IMR-90 (cell line): ENCODE measurements around the gene MBTPS1. TPM values are rescaled to one million over a fixed set of nuclear protein-coding genes. Genes with fewer than 3 reads are reported as not detected.
A peak's percentile ranks its signal among the peaks of the same experiment; 100 is the strongest.

Experiments used
- ATAC-seq: fragments of 200-7000 bp; cut with Tn5 transposase; 2 replicates; pipeline ENCODE4 v1.9.1; 2020; ENCODE audit warnings: low read depth, mild to moderate bottlenecking, moderate library complexity
- BruUV-seq: library from RNA; stranded (reverse); fragments of 400-500 nt; replicated peaks from 2 replicates; lab custom pipeline; 2021; lab: Mats Ljungman, UMichigan
- CTCF ChIA-PET: fragments of 300-600 bp; formaldehyde crosslinking; extraction: SDS; loops from one replicate; lab custom pipeline; 2021; ENCODE audit warnings: antibody characterized with exemption; lab: Yijun Ruan, JAX
- POLR2A ChIA-PET: fragments of 300-600 bp; sonication (Branson Sonifier 250); formaldehyde crosslinking; loops from one replicate; lab custom pipeline; 2022; ENCODE audit warnings: antibody characterized with exemption; ENCODE audit not compliant: unreplicated experiment; lab: Charles Lee
- DNase-seq: peaks from one replicate; pipeline ENCODE4 v3.0.0; 2013
- H2AFZ ChIP-seq: replicated peaks from 2 replicates; pipeline ENCODE3; 2013; ENCODE audit warnings: low read length, mild to moderate bottlenecking; ENCODE audit not compliant: poor library complexity
- H2AK5ac ChIP-seq: 2 replicates; pipeline ENCODE4 v1.6.1; 2013; ENCODE audit warnings: low read depth, low read length, inconsistent platforms
- H2AK9ac ChIP-seq: replicated peaks from 2 replicates; pipeline ENCODE3; 2013; ENCODE audit warnings: mild to moderate bottlenecking, low read depth, low read length, moderate library complexity; ENCODE audit not compliant: poor library complexity
- H2BK120ac ChIP-seq: 2 replicates; pipeline ENCODE4 v1.6.1; 2013; ENCODE audit warnings: low read depth, low read length, inconsistent platforms
- H2BK15ac ChIP-seq: 3 replicates; pipeline ENCODE4 v1.6.1; 2013; ENCODE audit warnings: low read depth, low read length, inconsistent platforms
- H2BK20ac ChIP-seq: 2 replicates; pipeline ENCODE4 v1.6.1; 2013; ENCODE audit warnings: low read depth, mild to moderate bottlenecking, inconsistent platforms, low read length, moderate library complexity
- H2BK5ac ChIP-seq: 2 replicates; pipeline ENCODE4 v1.6.1; 2013; ENCODE audit warnings: mild to moderate bottlenecking, low read depth, low read length, inconsistent platforms; ENCODE audit not compliant: poor library complexity, severe bottlenecking
- H3K14ac ChIP-seq: replicated peaks from 2 replicates; pipeline ENCODE4 v1.6.1; 2013; ENCODE audit warnings: low read depth, low read length, inconsistent platforms
- H3K18ac ChIP-seq: 2 replicates; pipeline ENCODE4 v1.6.1; 2013; ENCODE audit warnings: low read depth, low read length, control low read depth
- H3K23ac ChIP-seq: 2 replicates; pipeline ENCODE4 v1.6.1; 2013; ENCODE audit warnings: low read depth, low read length, inconsistent platforms
- H3K27ac ChIP-seq: 2 replicates; pipeline ENCODE4 v1.5.1; 2013; ENCODE audit warnings: mild to moderate bottlenecking, control low read depth, low read length; ENCODE audit not compliant: insufficient read depth
- H3K27me3 ChIP-seq: 2 replicates; pipeline ENCODE4 v1.6.1; 2013; ENCODE audit warnings: low read length; ENCODE audit not compliant: control insufficient read depth, insufficient read depth
- H3K36me3 ChIP-seq: 2 replicates; pipeline ENCODE4 v1.6.1; 2013; ENCODE audit warnings: low read length, mixed read lengths; ENCODE audit not compliant: control insufficient read depth, insufficient read depth
- H3K4ac ChIP-seq: 2 replicates; pipeline ENCODE4 v1.6.1; 2013; ENCODE audit warnings: low read depth, low read length, inconsistent platforms
- H3K4me1 ChIP-seq: 2 replicates; pipeline ENCODE4 v1.6.1; 2013; ENCODE audit warnings: low read length, mixed read lengths; ENCODE audit not compliant: control insufficient read depth, insufficient read depth
- H3K4me2 ChIP-seq: 2 replicates; pipeline ENCODE4 v1.6.1; 2013; ENCODE audit warnings: low read depth, mild to moderate bottlenecking, control low read depth, low read length, moderate library complexity
- H3K4me3 ChIP-seq: 2 replicates; pipeline ENCODE4 v1.5.1; 2013; ENCODE audit warnings: low read depth, mild to moderate bottlenecking, control low read depth, low read length, moderate library complexity; ENCODE audit not compliant: insufficient read depth
- H3K56ac ChIP-seq: 2 replicates; pipeline ENCODE4 v1.6.1; 2013; ENCODE audit warnings: low read length, inconsistent platforms; ENCODE audit not compliant: insufficient read depth; ENCODE audit errors: extremely low read depth
- H3K79me1 ChIP-seq, 2 experiments: 2 replicates each; pipeline ENCODE4 v1.6.1; 2013; ENCODE audit warnings: low read length in 2 of 2, inconsistent platforms in 1 of 2, low read depth in 1 of 2
- H3K9ac ChIP-seq: 2 replicates; pipeline ENCODE4 v1.6.1; 2013; ENCODE audit warnings: low read depth, low read length, control low read depth
- H3K9me1 ChIP-seq: 2 replicates; pipeline ENCODE4 v1.6.1; 2013; ENCODE audit warnings: low read length, inconsistent platforms; ENCODE audit not compliant: insufficient read depth
- H3K9me3 ChIP-seq: 2 replicates; pipeline ENCODE4 v1.6.1; 2013; ENCODE audit warnings: low read length; ENCODE audit not compliant: control insufficient read depth, insufficient read depth
- H4K20me1 ChIP-seq: 2 replicates; pipeline ENCODE4 v1.6.1; 2013; ENCODE audit warnings: low read length, inconsistent platforms; ENCODE audit not compliant: insufficient read depth
- H4K5ac ChIP-seq: 2 replicates; pipeline ENCODE4 v1.6.1; 2013; ENCODE audit warnings: mild to moderate bottlenecking, low read depth, low read length, control low read depth
- H4K8ac ChIP-seq, 2 experiments: 2 replicates each; pipeline ENCODE4 v1.6.1; 2013; ENCODE audit warnings: low read depth in 2 of 2, low read length in 2 of 2, control low read depth in 1 of 2, inconsistent platforms in 1 of 2
- H4K91ac ChIP-seq: 2 replicates; pipeline ENCODE4 v1.6.1; 2013; ENCODE audit warnings: low read depth, low read length, inconsistent platforms; ENCODE audit not compliant: insufficient read depth
- MAZ ChIP-seq: IDR thresholded peaks from 2 replicates; pipeline ENCODE4 v1.6.1; 2012; ENCODE audit warnings: low read depth, mild to moderate bottlenecking, low read length, improper control_type of control experiment, moderate library complexity, borderline replicate concordance
- POLR2A ChIP-seq: IDR thresholded peaks from 2 replicates; pipeline ENCODE4 v1.6.1; 2012; ENCODE audit warnings: mild to moderate bottlenecking, low read depth, low read length
- USF2 ChIP-seq: fragments of 150-350 bp; IDR thresholded peaks from 2 replicates; pipeline ENCODE4 v1.6.1; 2017; ENCODE audit warnings: mild to moderate bottlenecking, antibody characterized with exemption, low read length, low read depth
- WGBS, 2 experiments: methylation state at CpG; one replicate each; pipeline versions ENCODE4 v1.1.5 to v1.1.7; 2013; ENCODE audit warnings: missing lambda C conversion rate in 2 of 2; ENCODE audit not compliant: insufficient read length in 1 of 2; ENCODE audit errors: extremely low coverage in 2 of 2; 5-methylcytosine and 5-hydroxymethylcytosine counted together
- dilution Hi-C: fragments of 300-500 bp; cut with HindIII; formaldehyde crosslinking; loops from one replicate; pipeline ENCODE4 v1.14.3; 2018; ENCODE audit warnings: low sequenced_read_pairs; ENCODE audit not compliant: unreplicated experiment
- in situ Hi-C: fragments of 300-500 bp; cut with MboI; formaldehyde crosslinking; loops from 3 replicates; pipeline ENCODE4 v1.14.3; 2019; ENCODE audit warnings: low sequenced_read_pairs, inconsistent platforms, mixed read lengths
- intact Hi-C: fragments of 100-400 bp; cut with micrococcal nuclease; formaldehyde crosslinking; loops from 2 replicates; pipeline ENCODE4 v1.10.0; 2022
- polyA plus RNA-seq, 3 experiments: library from polyadenylated mRNA; depleted of rRNA; stranded (reverse); fragments of >200 nt; gene quantifications; 2 replicates each; pipeline ENCODE4 v1.2.3, GENCODE V29; 2012; ENCODE audit warnings: low replicate concordance in 1 of 3
- total RNA-seq: library from RNA; depleted of rRNA; stranded (reverse); fragments of >200 nt; gene quantifications from 2 replicates; pipeline ENCODE4 v1.2.3, GENCODE V29; 2012

Gene MBTPS1
- total and polyA plus RNA-seq, 2 of the 4 experiments (the other 2 are of a cell fraction) = 59.0 to 70.4 TPM

GRCh38 chr16:84043486-84044117 is 73.1 kb downstream of the MBTPS1 start:
- Histone ChIP-seq H2BK20ac (no peak overlapping the region), H2AK9ac (no peak overlapping the region), H3K79me1 (no peaks in the 10 kb centered on the region), H2AK5ac (no peak overlapping the region), H2AFZ (no peak overlapping the region), H4K5ac (no peak overlapping the region), H3K4me1 (no peaks in the 10 kb centered on the region), H3K23ac (no peak overlapping the region), H3K4ac (no peak overlapping the region), H3K9me1 (no peaks in the 10 kb centered on the region), H3K9me3 (no peaks in the 10 kb centered on the region), H2BK120ac (no peak overlapping the region), H3K27ac (no peak overlapping the region), H3K56ac (no peak overlapping the region), H3K4me2 (no peak overlapping the region), H3K4me3 (no peak overlapping the region), H2BK15ac (no peak overlapping the region), H4K8ac (no peak overlapping the region), H3K27me3 (peaks cover 45% of the 10 kb centered on the region), H4K91ac (no peak overlapping the region), H2BK5ac (no peak overlapping the region), H3K14ac (no peak overlapping the region), H3K36me3 (no peaks in the 10 kb centered on the region), H4K20me1 (no peaks in the 10 kb centered on the region), H3K9ac (no peak overlapping the region), H3K18ac (no peak overlapping the region)
- peak; percentile 42 for ATAC-seq
- POLR2A ChIA-PET = no interaction called here
- dilution Hi-C loops (no loop called here), intact Hi-C loops (loop anchor here (5.0 kb wide), 1 partner anchor 76 kb away; the partner anchor contains the start of gene NECAB2), in situ Hi-C loops (no loop called here)
- 62% methylated on average over 4 of the region's 18 CpGs; no CpG with 5 or more reads in 1 of the 2 experiments for WGBS, 2 experiments
- BruUV-seq = no TSS peak
- DNase-seq = peak; percentile 18
- TF ChIP-seq POLR2A (no peak), MAZ (no peak), USF2 (peak; percentile 33; the same call in 1 of the 2 replicates)
- CTCF ChIA-PET = no interaction called here
